K562 (cell line): ENCODE data around the gene G6PC2. TPM values are rescaled to one million over a fixed set of nuclear protein-coding genes. Genes with fewer than 3 reads are reported as not detected.

Source experiments
- ATAC-seq: fragments of 200-7000 bp; cut with Tn5 transposase; 3 replicates; pipeline ENCODE4 v1.9.1; 2020; ENCODE audit warnings: moderate library complexity
- BruUV-seq: library from RNA; stranded (reverse); fragments of 400-500 nt; replicated peaks from 2 replicates; lab custom pipeline; 2021; lab: Mats Ljungman, UMichigan
- CTCF ChIA-PET: fragments of 300-600 bp; formaldehyde crosslinking; extraction: SDS; loops from one replicate; lab custom pipeline; 2021; ENCODE audit warnings: low intra/inter-chr PET ratio; lab: Yijun Ruan, JAX
- POLR2A ChIA-PET: fragments of 300-600, 350-650 bp; sonication (Branson Sonifier 250); formaldehyde crosslinking; extraction: SDS; loops from one replicate; lab custom pipeline; 2021; ENCODE audit warnings: antibody characterized with exemption, inconsistent platforms; lab: Yijun Ruan, JAX
- DNase-seq, 4 experiments: peaks; one replicate each; pipeline versions ENCODE4 v3.0.0 to v3.0.0-alpha.2; 2011 to 2018; ENCODE audit warnings: low spot score in 3 of 4, mixed read lengths in 3 of 4; ENCODE audit errors: extremely low read depth in 1 of 4
- FAIRE-seq: peaks from 2 replicates; lab custom pipeline; 2011; peaks lifted over from hg19 to GRCh38; lab: Jason Lieb, UNC
- H2AFZ ChIP-seq: 2 replicates; pipeline ENCODE4 v1.6.0; 2011; ENCODE audit warnings: low read depth, low read length, control low read depth, inconsistent platforms
- H3K27ac ChIP-seq: fragments of 200-600 bp; 3 replicates; pipeline ENCODE4 v1.8.0; 2011; ENCODE audit warnings: low read depth, mild to moderate bottlenecking, control low read depth, inconsistent platforms, low read length, moderate library complexity, mixed read lengths; ENCODE audit errors: extremely low read depth
- H3K27me3 ChIP-seq, 2 experiments: fragments of 300-600 bp in 1 of 2; 2 replicates in 1 of 2; 3 replicates in 1 of 2; pipeline versions ENCODE4 v1.6.0 to v1.8.0; 2011; ENCODE audit warnings: inconsistent platforms in 2 of 2, low read length in 2 of 2, mild to moderate bottlenecking in 1 of 2, mixed read lengths in 1 of 2, moderate library complexity in 1 of 2; ENCODE audit not compliant: control insufficient read depth in 2 of 2, insufficient read depth in 2 of 2
- H3K36me3 ChIP-seq: fragments of 300-600 bp; 3 replicates; pipeline ENCODE4 v1.8.0; 2011; ENCODE audit warnings: mild to moderate bottlenecking, low read length, inconsistent platforms; ENCODE audit not compliant: control insufficient read depth, insufficient read depth
- H3K4me1 ChIP-seq, 2 experiments: fragments of 200-600 bp in 1 of 2; replicated peaks in 1 of 2; 2 replicates in 1 of 2; 3 replicates in 1 of 2; pipeline versions ENCODE4 v1.5.1 to v1.8.0; 2011; ENCODE audit warnings: inconsistent platforms in 2 of 2, low read length in 2 of 2, mild to moderate bottlenecking in 1 of 2, mixed read lengths in 1 of 2, moderate library complexity in 1 of 2; ENCODE audit not compliant: control insufficient read depth in 2 of 2, insufficient read depth in 2 of 2
- H3K4me2 ChIP-seq: 2 replicates; pipeline ENCODE4 v1.6.1; 2011; ENCODE audit warnings: low read length, control low read depth, inconsistent platforms, mixed read lengths; ENCODE audit not compliant: insufficient read depth
- H3K4me3 ChIP-seq: fragments of 200-600 bp; sonication (generic), shearing (Covaris generic); 2 replicates; pipeline ENCODE4 v1.5.1; 2016; ENCODE audit warnings: control low read depth, inconsistent platforms
- H3K79me2 ChIP-seq: fragments of 200-600 bp; 3 replicates; pipeline ENCODE4 v1.8.0; 2011; ENCODE audit warnings: low read length, inconsistent platforms; ENCODE audit not compliant: control insufficient read depth, insufficient read depth
- H3K9ac ChIP-seq, 2 experiments: 2 replicates each; pipeline versions ENCODE4 v1.6.0 to v1.6.1; 2011; ENCODE audit warnings: low read depth in 2 of 2, low read length in 2 of 2, control low read depth in 1 of 2, inconsistent platforms in 1 of 2, mild to moderate bottlenecking in 1 of 2, mixed read lengths in 1 of 2; ENCODE audit not compliant: insufficient read depth in 1 of 2
- H3K9me1 ChIP-seq: one replicate; pipeline ENCODE4 v1.6.0; 2011; ENCODE audit warnings: inconsistent platforms, mild to moderate bottlenecking, low read length, moderate library complexity; ENCODE audit not compliant: control insufficient read depth, insufficient read depth
- H3K9me3 ChIP-seq: replicated peaks from 2 replicates; pipeline ENCODE4 v1.5.1; 2011; ENCODE audit warnings: low read depth, low read length, inconsistent platforms; ENCODE audit not compliant: control insufficient read depth, insufficient read depth
- H4K20me1 ChIP-seq: replicated peaks from 2 replicates; pipeline ENCODE4 v1.6.1; 2011; ENCODE audit warnings: low read length, inconsistent platforms, mixed read lengths; ENCODE audit not compliant: control insufficient read depth, insufficient read depth
- ARNT ChIP-seq, 2 experiments: fragments of 450-650 bp; IDR thresholded peaks; 2 replicates each; pipeline ENCODE4 v1.6.1; 2016; ENCODE audit warnings: mild to moderate bottlenecking in 1 of 2
- DPF2 ChIP-seq: fragments of 450-650 bp; IDR thresholded peaks from 2 replicates; pipeline ENCODE4 v1.6.1; 2016
- ILF3 ChIP-seq: fragments of 450-650 bp; IDR thresholded peaks from 2 replicates; pipeline ENCODE4 v1.6.1; 2018; ENCODE audit warnings: antibody characterized with exemption, mild to moderate bottlenecking, moderate library complexity, borderline replicate concordance
- KDM5B ChIP-seq: fragments of 200-600 bp; sonication (generic); IDR thresholded peaks from 2 replicates; pipeline ENCODE4 v1.6.1; 2012; ENCODE audit warnings: low read depth, mild to moderate bottlenecking, moderate library complexity, low read length, control low read depth, inconsistent platforms; ENCODE audit not compliant: insufficient replicate concordance
- RAD51 ChIP-seq: fragments of 450-650 bp; IDR thresholded peaks from 2 replicates; pipeline ENCODE4 v1.7.1; 2016; ENCODE audit warnings: low read depth, mild to moderate bottlenecking, borderline replicate concordance
- SNIP1 ChIP-seq: fragments of 450-650 bp; IDR thresholded peaks from 2 replicates; pipeline ENCODE4 v1.7.1; 2017; ENCODE audit warnings: low read depth, mild to moderate bottlenecking
- TEAD1 ChIP-seq, 2 experiments: fragments of 450-650 bp in 1 of 2; sonication (generic) in 1 of 2; formaldehyde crosslinking; IDR thresholded peaks; 2 replicates each; pipeline versions ENCODE4 v1.4.0 to v1.8.0; 2020 to 2022; ENCODE audit warnings: mild to moderate bottlenecking in 2 of 2, missing genetic modification reagents in 1 of 2
- WGBS: fragments of 100-300 bp; shearing (Covaris generic); methylation state at CpG from one replicate; pipeline ENCODE4 v1.1.6; 2016; ENCODE audit warnings: low coverage, mixed read lengths; ENCODE audit not compliant: insufficient coverage; ENCODE audit errors: missing lambda C conversion rate; 5-methylcytosine and 5-hydroxymethylcytosine counted together
- in situ Hi-C: fragments of 300-500 bp; cut with MboI; formaldehyde crosslinking; loops from 4 replicates; pipeline ENCODE4 v1.15.0; 2018; ENCODE audit warnings: inconsistent platforms, mixed read lengths
- intact Hi-C: fragments of 100-400 bp; cut with micrococcal nuclease; formaldehyde crosslinking; loops from 2 replicates; pipeline ENCODE4 v1.14.2; 2022
- polyA plus RNA-seq, 8 experiments: library from polyadenylated mRNA; depleted of rRNA in 4 of 8; stranded (reverse) in 5 of 8; unstranded in 3 of 8; fragments of >200 nt; fragmentation: Nextera tagmentation in 2 of 8; fragmentation: Illumina TruSeq in 1 of 8; extraction: Ambion mirVana in 2 of 8; extraction: Trizol in 1 of 8; gene quantifications; 2 replicates each; pipeline versions ENCODE4 v1.2.1 to v1.2.3, GENCODE V29; 2011 to 2014; ENCODE audit warnings: inconsistent platforms in 1 of 8, missing spikeins in 1 of 8
- total RNA-seq, 7 experiments: library from RNA; depleted of rRNA in 6 of 7; stranded (reverse); fragments of >200 nt in 6 of 7; fragmentation: Illumina TruSeq in 2 of 7; extraction: Trizol in 2 of 7; gene quantifications; 2 replicates each; pipeline versions ENCODE4 v1.2.1 to v1.2.3, GENCODE V29; 2011 to 2021; ENCODE audit warnings: low replicate concordance in 1 of 7
- TF ChIP-seq, protein P1 (sequence below): sonication (generic); formaldehyde crosslinking; IDR thresholded peaks from 2 replicates; pipeline ENCODE4 v1.8.1; 2023; ENCODE audit warnings: mild to moderate bottlenecking, missing genetic modification reagents

The G6PC2 gene
- total and polyA plus RNA-seq, 9 of the 15 experiments (the other 6 are each of a cell fraction or from before 2014, with no cell fraction given) = 0.03 to 0.15 TPM; not detected in 7

DNA sequence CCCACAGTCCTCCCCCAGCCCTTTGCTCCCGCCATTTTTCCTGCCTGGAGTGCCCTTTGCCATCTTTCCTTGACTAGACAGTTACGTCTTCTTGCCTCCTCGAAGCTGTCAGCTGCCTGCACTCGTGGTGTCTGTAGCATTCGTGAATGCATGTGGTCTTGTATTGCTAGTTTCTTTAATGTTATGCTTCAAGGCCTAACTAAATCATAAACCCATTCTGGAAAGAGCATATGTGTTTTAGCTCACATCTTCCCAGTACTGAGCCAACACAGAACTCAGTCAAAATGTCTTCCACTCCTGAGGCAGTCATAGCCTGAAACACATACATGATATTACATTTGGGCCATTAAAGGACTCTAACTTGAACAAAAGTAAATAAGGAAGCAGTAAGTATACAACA lies 46.4 kb upstream of the G6PC2 start:
- ChIA-PET CTCF (no interaction called here), POLR2A (interaction anchor here (0.9 kb wide), 1 partner anchor 10 kb away, joined by 3 read pairs; no protein-coding TSS in a partner anchor)
- Histone ChIP-seq H3K79me2 (no peaks in the 10 kb centered on the region), H3K27ac (no peak overlapping the region), H2AFZ (no peak overlapping the region), H3K9ac (no peak overlapping the region), H3K27me3 (no peaks in the 10 kb centered on the region), H3K36me3 (peaks cover 79% of the 10 kb centered on the region), H3K9me1 (no peaks in the 10 kb centered on the region), H3K4me2 (no peak overlapping the region), H3K4me1 (peaks cover 10 to 37% of the 10 kb centered on the region in 2 experiments), H3K4me3 (no peak overlapping the region), H3K9me3 (no peaks in the 10 kb centered on the region; the same call in 1 of the 2 replicates), H4K20me1 (no peaks in the 10 kb centered on the region; the same call in 1 of the 2 replicates)
- 93% methylated on average over 5 of the region's 5 CpGs for WGBS
- TF ChIP-seq RAD51 (no peak), ARNT (IDR thresholded peaks at IDR 0.05) (no peak)
- TF ChIP-seq, protein P1, sequence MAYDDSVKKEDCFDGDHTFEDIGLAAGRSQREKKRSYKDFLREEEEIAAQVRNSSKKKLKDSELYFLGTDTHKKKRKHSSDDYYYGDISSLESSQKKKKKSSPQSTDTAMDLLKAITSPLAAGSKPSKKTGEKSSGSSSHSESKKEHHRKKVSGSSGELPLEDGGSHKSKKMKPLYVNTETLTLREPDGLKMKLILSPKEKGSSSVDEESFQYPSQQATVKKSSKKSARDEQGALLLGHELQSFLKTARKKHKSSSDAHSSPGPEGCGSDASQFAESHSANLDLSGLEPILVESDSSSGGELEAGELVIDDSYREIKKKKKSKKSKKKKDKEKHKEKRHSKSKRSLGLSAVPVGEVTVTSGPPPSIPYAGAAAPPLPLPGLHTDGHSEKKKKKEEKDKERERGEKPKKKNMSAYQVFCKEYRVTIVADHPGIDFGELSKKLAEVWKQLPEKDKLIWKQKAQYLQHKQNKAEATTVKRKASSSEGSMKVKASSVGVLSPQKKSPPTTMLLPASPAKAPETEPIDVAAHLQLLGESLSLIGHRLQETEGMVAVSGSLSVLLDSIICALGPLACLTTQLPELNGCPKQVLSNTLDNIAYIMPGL (CRISPR knock-in tag) = 0 out of 2 replicates have a peak, but pooled peaks have one; percentile 42
- no TSS peak for BruUV-seq
- intact Hi-C loops = loop anchor here (5.0 kb wide), 2 partner anchors 83 to 142 kb away; no protein-coding TSS in a partner anchor
- in situ Hi-C loops = no loop called here
- DNase-seq (no peak), FAIRE-seq (no peak), ATAC-seq (no peak)

DNA sequence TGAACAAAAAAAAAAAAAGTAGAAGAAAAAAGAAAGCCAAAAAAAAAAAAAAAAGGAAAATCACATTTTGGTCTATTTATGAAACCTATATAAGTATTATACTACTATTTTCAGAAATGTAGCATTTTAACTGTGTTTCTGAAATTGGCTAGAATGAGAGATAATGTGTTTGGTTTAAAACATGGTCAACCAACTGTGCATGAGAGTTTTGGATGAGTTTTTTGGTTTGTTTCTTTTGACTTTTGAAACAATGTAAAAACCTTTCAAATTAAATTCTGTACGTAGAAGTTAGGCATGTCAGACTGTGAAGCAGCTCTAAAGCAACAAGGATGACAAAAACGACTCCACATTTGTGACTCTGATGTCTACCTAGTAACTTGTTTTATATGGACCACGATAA lies 45.5 kb upstream of the G6PC2 start:
- no peak for FAIRE-seq
- Histone ChIP-seq H3K4me1 (peaks cover 6 to 30% of the 10 kb centered on the region in 2 experiments), H3K4me2 (no peak overlapping the region), H4K20me1 (no peaks in the 10 kb centered on the region; the same call in 1 of the 2 replicates), H3K27me3 (no peaks in the 10 kb centered on the region), H3K79me2 (no peaks in the 10 kb centered on the region), H3K9me3 (no peaks in the 10 kb centered on the region; the same call in 1 of the 2 replicates), H3K9me1 (no peaks in the 10 kb centered on the region), H3K36me3 (peaks cover 82% of the 10 kb centered on the region), H3K27ac (no peak overlapping the region), H2AFZ (no peak overlapping the region), H3K4me3 (no peak overlapping the region), H3K9ac (no peak overlapping the region)
- ChIA-PET POLR2A (no interaction called here), CTCF (no interaction called here)
- intact Hi-C loops (no loop called here), in situ Hi-C loops (no loop called here)
- no peak for ATAC-seq
- 83% methylated on average over 3 of the region's 3 CpGs for WGBS
- no peak for DNase-seq
- BruUV-seq = no TSS peak
- TF ChIP-seq ILF3 (no peak), TEAD1 (CRISPR knock-in tag; IDR thresholded peaks at IDR 0.05) (no peak), KDM5B (no peak), DPF2 (no peak), SNIP1 (no peak)
